Neuronal stem cell (in vitro differentiated cells): ENCODE measurements around the gene SUSD2.

Source experiments
- DNase-seq: peaks from one replicate; pipeline ENCODE4 v3.0.0-alpha.2; 2013; ENCODE audit warnings: low spot score
- H2AFZ ChIP-seq: one replicate; pipeline ENCODE4 v1.6.1; 2013; ENCODE audit warnings: mild to moderate bottlenecking, low read length, inconsistent platforms
- H2AK5ac ChIP-seq: 2 replicates; pipeline ENCODE4 v1.6.1; 2013; ENCODE audit warnings: low read depth, mild to moderate bottlenecking, inconsistent platforms, low read length, moderate library complexity, mixed read lengths
- H2BK120ac ChIP-seq: 2 replicates; pipeline ENCODE4 v1.6.1; 2013; ENCODE audit warnings: low read depth, mild to moderate bottlenecking, inconsistent platforms, low read length, moderate library complexity, mixed read lengths
- H2BK12ac ChIP-seq: one replicate; pipeline ENCODE4 v1.6.1; 2013; ENCODE audit warnings: low read length, inconsistent platforms
- H2BK15ac ChIP-seq: 2 replicates; pipeline ENCODE4 v1.6.1; 2013; ENCODE audit warnings: mild to moderate bottlenecking, low read length, inconsistent platforms, mixed read lengths
- H2BK5ac ChIP-seq: one replicate; pipeline ENCODE4 v1.6.1; 2013; ENCODE audit warnings: inconsistent platforms, mild to moderate bottlenecking, low read length, moderate library complexity
- H3K14ac ChIP-seq: one replicate; pipeline ENCODE4 v1.6.1; 2013; ENCODE audit warnings: low read length, inconsistent platforms
- H3K18ac ChIP-seq: 2 replicates; pipeline ENCODE4 v1.6.1; 2013; ENCODE audit warnings: low read length, inconsistent platforms
- H3K23ac ChIP-seq: 2 replicates; pipeline ENCODE4 v1.6.1; 2013; ENCODE audit warnings: low read depth, mild to moderate bottlenecking, mixed read lengths, low read length, inconsistent platforms; ENCODE audit not compliant: poor library complexity
- H3K27ac ChIP-seq: replicated peaks from 3 replicates; pipeline ENCODE4 v1.5.1; 2013; ENCODE audit warnings: low read length, inconsistent platforms
- H3K27me3 ChIP-seq, 3 experiments: 2 replicates each; pipeline ENCODE4 v1.6.1; 2013; ENCODE audit warnings: low read length in 3 of 3, mild to moderate bottlenecking in 2 of 3, inconsistent platforms in 1 of 3, low read depth in 1 of 3, mixed read lengths in 1 of 3, moderate library complexity in 1 of 3; ENCODE audit not compliant: control insufficient read depth in 3 of 3, insufficient read depth in 3 of 3
- H3K36me3 ChIP-seq, 2 donors: replicated peaks in 1 of 2; 2 replicates each; pipeline ENCODE4 v1.6.1; 2013; ENCODE audit warnings: low read length in 2 of 2; ENCODE audit not compliant: control insufficient read depth in 2 of 2, insufficient read depth in 2 of 2
- H3K4ac ChIP-seq: 2 replicates; pipeline ENCODE4 v1.6.1; 2013; ENCODE audit warnings: inconsistent platforms, mild to moderate bottlenecking, low read length, moderate library complexity
- H3K4me1 ChIP-seq, 2 donors: 1 replicate in 1 of 2; 2 replicates in 1 of 2; pipeline ENCODE4 v1.6.1; 2013; ENCODE audit warnings: low read length in 2 of 2, low read depth in 1 of 2; ENCODE audit not compliant: control insufficient read depth in 2 of 2, insufficient read depth in 1 of 2
- H3K4me2 ChIP-seq: one replicate; pipeline ENCODE4 v1.6.1; 2013; ENCODE audit warnings: mild to moderate bottlenecking, low read length, inconsistent platforms; ENCODE audit not compliant: insufficient read depth, poor library complexity, severe bottlenecking
- H3K4me3 ChIP-seq, 2 donors: 2 replicates each; pipeline ENCODE4 v1.5.1; 2013; ENCODE audit warnings: low read length in 2 of 2, mild to moderate bottlenecking in 2 of 2, inconsistent platforms in 1 of 2, moderate library complexity in 1 of 2
- H3K79me1 ChIP-seq: one replicate; pipeline ENCODE4 v1.6.1; 2013; ENCODE audit warnings: low read depth, mild to moderate bottlenecking, inconsistent platforms, low read length, moderate library complexity
- H3K9ac ChIP-seq: one replicate; pipeline ENCODE4 v1.6.1; 2013; ENCODE audit warnings: mild to moderate bottlenecking, low read depth, low read length, inconsistent platforms; ENCODE audit not compliant: poor library complexity
- H3K9me3 ChIP-seq, 2 donors: replicated peaks in 1 of 2; 2 replicates each; pipeline versions ENCODE3 to v1.6.1; 2013; ENCODE audit warnings: low read length in 2 of 2, mild to moderate bottlenecking in 2 of 2, inconsistent platforms in 1 of 2, low read depth in 1 of 2, mixed read lengths in 1 of 2, moderate library complexity in 1 of 2; ENCODE audit not compliant: control insufficient read depth in 2 of 2, insufficient read depth in 1 of 2
- H4K8ac ChIP-seq: one replicate; pipeline ENCODE4 v1.6.1; 2013; ENCODE audit warnings: low read depth, mild to moderate bottlenecking, inconsistent platforms, low read length, moderate library complexity
- H4K91ac ChIP-seq: one replicate; pipeline ENCODE4 v1.6.1; 2013; ENCODE audit warnings: low read length, low read depth, mild to moderate bottlenecking, inconsistent platforms; ENCODE audit not compliant: poor library complexity
- WGBS, 2 donors: extraction: QIAGEN DNeasy Blood & Tissue Kit; methylation state at CpG; one replicate each; pipeline ENCODE4 v1.1.7; 2013; ENCODE audit warnings: missing lambda C conversion rate in 2 of 2, mixed read lengths in 1 of 2; ENCODE audit not compliant: insufficient read length in 2 of 2, insufficient replicate concordance in 1 of 2; ENCODE audit errors: extremely low coverage in 2 of 2; 5-methylcytosine and 5-hydroxymethylcytosine counted together

SUSD2 gene

DNA sequence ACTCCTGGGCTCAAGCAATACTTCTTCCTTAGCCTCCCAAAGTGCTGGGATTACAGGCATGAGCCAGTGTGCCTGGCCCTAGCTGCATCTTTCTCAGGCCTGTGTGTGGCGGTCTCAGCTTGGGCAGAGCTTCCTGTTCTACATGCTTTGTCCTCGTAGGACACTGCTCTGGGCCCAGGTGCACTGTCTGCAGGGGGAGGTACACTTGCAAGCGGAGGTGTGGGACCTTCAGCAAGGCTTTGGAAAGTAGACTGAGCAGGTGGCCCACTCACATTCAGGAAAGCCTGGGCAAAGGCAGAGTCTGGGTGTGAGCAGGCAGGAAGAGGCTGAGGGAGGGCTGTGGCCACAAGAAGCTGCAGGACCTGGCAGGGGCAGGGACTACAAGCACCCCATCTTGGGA is 33.6 kb upstream of the SUSD2 start:
- no peak overlapping the region for H2BK12ac ChIP-seq
- H2BK120ac ChIP-seq: no peak overlapping the region
- H3K23ac ChIP-seq: peak overlapping the region; percentile 76
- H3K4me3 ChIP-seq: no peak overlapping the region
- no peaks in the 10 kb centered on the region for H3K9me3 ChIP-seq
- H3K18ac ChIP-seq: peak overlapping the region; percentile 70
- no peaks in the 10 kb centered on the region for H3K79me1 ChIP-seq
- H2BK15ac ChIP-seq: no peak overlapping the region
- no peak for DNase-seq
- H3K36me3 ChIP-seq: peaks cover 16 to 18% of the 10 kb centered on the region in 2 donors
- H2AFZ ChIP-seq: no peak overlapping the region
- no peak overlapping the region for H4K91ac ChIP-seq
- H3K27me3 ChIP-seq: no peaks in the 10 kb centered on the region
- H3K9ac ChIP-seq: no peak overlapping the region
- H3K27ac ChIP-seq: no peak overlapping the region
- H2AK5ac ChIP-seq: no peak overlapping the region
- no peak overlapping the region for H3K4ac ChIP-seq
- no peak overlapping the region for H2BK5ac ChIP-seq
- H3K4me2 ChIP-seq: no peak overlapping the region
- WGBS, 2 donors: no CpG with 5 or more reads among the region's 3 CpGs
- H4K8ac ChIP-seq: no peak overlapping the region
- H3K14ac ChIP-seq: no peak overlapping the region
- H3K4me1 ChIP-seq: peaks cover 8 to 21% of the 10 kb centered on the region in 2 donors

DNA sequence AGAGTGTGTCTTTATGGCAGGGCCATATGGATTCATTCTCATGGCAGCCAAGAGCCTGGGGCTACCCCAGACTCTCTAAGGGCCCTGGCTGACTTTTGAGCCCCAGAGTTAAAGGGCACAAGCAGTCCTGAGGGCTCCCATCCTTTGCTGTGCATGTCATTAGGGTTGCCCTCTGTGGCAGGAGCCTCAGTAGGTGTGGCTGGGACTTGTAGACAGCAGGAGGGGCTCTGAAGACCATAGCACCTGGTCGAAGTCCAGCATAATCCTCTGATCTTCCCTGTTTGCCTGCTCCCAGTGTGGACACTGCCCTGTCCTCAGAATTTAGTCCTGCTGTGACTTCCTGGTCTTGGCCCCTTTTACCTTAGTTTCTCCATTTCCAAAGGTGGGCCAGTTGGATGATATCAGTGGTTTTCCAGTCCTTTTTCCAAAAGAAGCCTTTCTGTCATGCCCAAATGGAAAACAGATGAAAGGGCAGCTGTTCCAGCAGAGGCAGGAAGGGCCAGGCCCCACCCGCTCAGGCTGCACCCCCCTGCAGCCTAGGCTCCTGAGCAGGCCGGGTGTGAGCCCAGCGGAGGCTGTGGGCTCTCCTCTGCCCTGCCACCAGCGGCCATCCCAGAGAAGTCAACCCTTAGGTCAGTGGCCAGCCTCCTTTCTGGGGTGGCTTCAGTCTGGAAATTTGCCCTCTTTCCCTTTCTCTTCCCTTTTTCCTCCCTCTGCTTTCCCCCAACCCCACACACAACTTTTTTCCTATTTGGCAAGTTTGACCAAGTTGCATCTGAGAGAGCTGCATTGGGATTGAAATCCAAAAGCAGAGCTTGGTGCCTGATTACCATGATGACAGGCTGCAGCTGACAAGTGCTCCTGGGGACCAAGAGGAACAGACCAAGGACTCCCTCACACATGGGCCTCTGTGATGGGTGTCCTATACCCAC is 32.8 kb upstream of the SUSD2 start:
- H3K27ac ChIP-seq: no peak overlapping the region
- no peak overlapping the region for H2AFZ ChIP-seq
- DNase-seq: no peak
- H3K4me2 ChIP-seq: no peak overlapping the region
- H2BK12ac ChIP-seq: no peak overlapping the region
- no peak overlapping the region for H3K18ac ChIP-seq
- H3K4me3 ChIP-seq: no peak overlapping the region
- H2AK5ac ChIP-seq: no peak overlapping the region
- H3K4ac ChIP-seq: no peak overlapping the region
- H3K36me3 ChIP-seq: peaks cover 17 to 21% of the 10 kb centered on the region in 2 donors
- no peak overlapping the region for H3K9ac ChIP-seq
- no peak overlapping the region for H4K8ac ChIP-seq
- no peaks in the 10 kb centered on the region for H3K9me3 ChIP-seq
- no peaks in the 10 kb centered on the region for H3K27me3 ChIP-seq
- no CpG with 5 or more reads among the region's 5 CpGs for WGBS, 2 donors
- no peak overlapping the region for H4K91ac ChIP-seq
- H3K23ac ChIP-seq: no peak overlapping the region
- no peak overlapping the region for H3K14ac ChIP-seq
- no peak overlapping the region for H2BK15ac ChIP-seq
- no peak overlapping the region for H2BK5ac ChIP-seq
- H2BK120ac ChIP-seq: no peak overlapping the region
- peaks cover 8 to 21% of the 10 kb centered on the region in 2 donors for H3K4me1 ChIP-seq
- no peaks in the 10 kb centered on the region for H3K79me1 ChIP-seq

DNA sequence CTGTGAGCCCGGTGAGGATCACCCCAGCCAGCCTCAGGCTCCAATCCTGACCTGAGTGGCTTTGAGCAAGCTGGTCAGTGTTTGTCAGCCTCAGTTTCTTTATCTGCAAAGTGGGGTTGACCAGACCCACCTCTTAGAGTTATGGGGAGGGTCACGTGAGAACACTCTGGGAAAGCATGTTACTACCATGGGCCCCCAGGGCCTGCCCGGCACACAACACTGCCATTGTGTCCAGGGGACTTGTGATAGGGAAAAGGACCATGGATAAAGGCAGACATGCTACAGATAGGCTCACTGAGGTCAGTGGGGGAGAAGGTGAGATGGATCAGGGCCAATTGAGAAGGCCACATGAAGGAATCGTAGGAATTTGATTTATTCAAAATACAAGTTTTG is 32.1 kb upstream of the SUSD2 start:
- no peaks in the 10 kb centered on the region for H3K79me1 ChIP-seq

DNA sequence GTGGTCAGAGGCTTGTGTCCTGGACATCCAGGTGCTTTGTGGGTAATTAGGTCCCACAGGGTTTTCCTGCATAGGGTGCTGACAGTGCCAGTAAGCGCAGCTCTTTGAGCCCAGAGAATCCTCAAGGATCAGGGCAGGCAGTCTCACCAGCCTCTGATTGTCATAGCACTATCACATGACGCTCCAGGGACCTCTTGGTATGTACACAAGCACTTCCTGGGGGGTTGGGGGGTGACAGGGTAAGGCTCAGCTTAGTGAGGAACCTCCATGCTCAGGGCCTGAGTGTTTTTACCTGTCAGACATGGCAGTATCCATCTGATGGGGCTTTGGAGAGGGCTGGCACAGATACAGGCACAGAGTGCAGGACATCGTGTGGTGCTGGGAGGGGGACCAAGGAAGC is 27.9 kb upstream of the SUSD2 start:
- Histone ChIP-seq H3K4me2 (no peak overlapping the region), H2BK15ac (no peak overlapping the region), H3K27me3 (peaks cover 0 to 15% (median 0%) of the 10 kb centered on the region in 3 experiments), H3K36me3 (peaks cover 10 to 22% of the 10 kb centered on the region in 2 donors), H3K23ac (no peak overlapping the region), H3K27ac (no peak overlapping the region), H3K9me3 (no peaks in the 10 kb centered on the region), H3K14ac (no peak overlapping the region), H3K18ac (no peak overlapping the region), H2BK120ac (no peak overlapping the region), H2AFZ (no peak overlapping the region), H3K4ac (no peak overlapping the region), H3K79me1 (peaks cover 2% of the 10 kb centered on the region), H4K8ac (no peak overlapping the region), H4K91ac (no peak overlapping the region), H3K9ac (no peak overlapping the region), H2BK5ac (no peak overlapping the region), H2BK12ac (no peak overlapping the region), H3K4me1 (peaks cover 13% of the 10 kb centered on the region in 2 donors), H3K4me3 (no peak overlapping the region), H2AK5ac (no peak overlapping the region)
- no peak for DNase-seq
- no CpG with 5 or more reads among the region's 3 CpGs for WGBS, 2 donors

More for the DNA sequence above, 32.1 kb upstream of the SUSD2 start:
- no peak overlapping the region for H3K23ac ChIP-seq
- no peak overlapping the region for H2AFZ ChIP-seq
- WGBS, 2 donors: no CpG with 5 or more reads among the region's 4 CpGs
- no peak overlapping the region for H3K14ac ChIP-seq
- no peak overlapping the region for H2BK5ac ChIP-seq
- H3K9ac ChIP-seq: no peak overlapping the region
- no peak overlapping the region for H3K4me2 ChIP-seq
- no peak overlapping the region for H3K27ac ChIP-seq
- peaks cover 15 to 21% of the 10 kb centered on the region in 2 donors for H3K36me3 ChIP-seq
- no peak overlapping the region for H2BK12ac ChIP-seq
- H3K27me3 ChIP-seq: no peaks in the 10 kb centered on the region
- no peak overlapping the region for H4K8ac ChIP-seq
- no peak overlapping the region for H2AK5ac ChIP-seq
- no peak overlapping the region for H2BK15ac ChIP-seq
- peak overlapping the region; percentile 15 for H3K18ac ChIP-seq
- H3K4ac ChIP-seq: no peak overlapping the region
- no peak overlapping the region for H4K91ac ChIP-seq
- no peaks in the 10 kb centered on the region for H3K9me3 ChIP-seq
- no peak overlapping the region for H2BK120ac ChIP-seq
- H3K4me1 ChIP-seq: peaks cover 8 to 21% of the 10 kb centered on the region in 2 donors
- no peak for DNase-seq
- H3K4me3 ChIP-seq: no peak overlapping the region
